ENCODE data around the gene GDA. TPM values are rescaled to one million over a fixed set of nuclear protein-coding genes. Genes with fewer than 3 reads are reported as not detected.

GDA gene
- total RNA-seq, 1 experiment from 2014 or later = 3.6 TPM

DNA sequence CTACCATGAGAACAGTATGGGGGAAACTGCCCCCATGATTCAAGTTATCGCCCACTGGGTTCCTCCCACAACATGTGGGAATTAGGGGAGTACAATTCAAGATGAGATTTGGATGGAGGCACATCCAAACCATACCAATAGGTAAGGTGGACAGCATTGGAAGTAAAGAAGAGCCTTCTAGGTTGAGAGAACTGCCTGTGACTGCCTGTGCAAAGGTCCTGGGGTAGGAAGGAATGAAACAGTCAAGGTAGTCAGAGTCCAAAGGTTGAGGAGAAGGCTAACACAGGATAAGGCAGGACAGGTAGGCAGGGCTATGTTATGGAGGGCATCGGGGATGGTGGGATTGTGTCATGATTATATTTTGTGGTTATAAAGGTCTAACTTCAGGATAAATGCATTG lies 6.1 kb downstream of the GDA start:
- no peaks in the 10 kb centered on the region for H3K79me2 ChIP-seq (ENCODE audit: insufficient read depth, low read length)
- H3K27ac Mint-ChIP-seq = no peak overlapping the region; a peak in 1 of 7 replicates

More for the DNA sequence above, 6.1 kb downstream of the GDA start:
- Histone ChIP-seq H2AK5ac (ENCODE audit: insufficient read length, low read length) (no peak overlapping the region), H4K5ac (ENCODE audit: insufficient read length, low read depth, low read length) (no peak overlapping the region), H2BK20ac (ENCODE audit: low read depth, low read length, poor library complexity, severe bottlenecking) (no peak overlapping the region), H3K4me2 (ENCODE audit: insufficient read depth, insufficient read length, low read length) (no peak overlapping the region), H3K14ac (ENCODE audit: insufficient read depth, low read length) (no peak overlapping the region), H2BK5ac (ENCODE audit: insufficient read length, low read length) (no peak overlapping the region), H3K4ac (ENCODE audit: low read depth, low read length) (no peak overlapping the region), H4K20me1 (ENCODE audit: control insufficient read depth, insufficient read depth, insufficient read length) (no peaks in the 10 kb centered on the region), H3K56ac (ENCODE audit: insufficient read length, low read depth, low read length) (no peak overlapping the region), H3K4me1 (ENCODE audit: insufficient read depth, low read length) (no peaks in the 10 kb centered on the region), H4K91ac (ENCODE audit: insufficient read length, low read depth, low read length) (no peak overlapping the region), H4K8ac (replicated peaks; ENCODE audit: insufficient read length, low read depth, low read length) (no peak overlapping the region), H3K27me3 (ENCODE audit: insufficient read depth, low read length) (peaks cover under 1% of the 10 kb centered on the region; the same call in 1 of the 2 replicates), H3K27ac (ENCODE audit: insufficient read length, low read depth, low read length) (no peak overlapping the region), H3T11ph (ENCODE audit: low read length) (no peak overlapping the region), H2AFZ (ENCODE audit: low read length) (no peak overlapping the region), H3K18ac (ENCODE audit: insufficient read length, low read depth, low read length) (no peak overlapping the region), H3K23me2 (ENCODE audit: insufficient read length, low read depth, low read length, poor library complexity, severe bottlenecking) (no peaks in the 10 kb centered on the region), H3K9me3 (ENCODE audit: control insufficient read depth, low read depth, low read length) (no peaks in the 10 kb centered on the region), H3K79me1 (ENCODE audit: insufficient read depth, low read depth, low read length, poor library complexity, severe bottlenecking) (no peaks in the 10 kb centered on the region), H2BK15ac (ENCODE audit: low read depth, low read length) (no peak overlapping the region), H2BK12ac (ENCODE audit: insufficient read length, low read depth, low read length) (no peak overlapping the region), H2BK120ac (ENCODE audit: low read depth, low read length, poor library complexity, severe bottlenecking) (no peak overlapping the region), H3K23ac (ENCODE audit: insufficient read length, low read depth, low read length) (no peak overlapping the region), H3K9ac (ENCODE audit: extremely low read depth, insufficient read length, low read length) (no peak overlapping the region)
- no CpG with 5 or more reads among the region's 2 CpGs for WGBS (ENCODE audit: extremely low coverage, insufficient read length, low lambda C conversion rate)
- no peaks in the 10 kb centered on the region for H3K4me1 Mint-ChIP-seq
- peaks cover 4% of the 10 kb centered on the region for H3K27me3 Mint-ChIP-seq (ENCODE audit: low read depth)
- H3K9me3 Mint-ChIP-seq = no peaks in the 10 kb centered on the region
- DNase-seq = no peak
- TF ChIP-seq, protein P1, sequence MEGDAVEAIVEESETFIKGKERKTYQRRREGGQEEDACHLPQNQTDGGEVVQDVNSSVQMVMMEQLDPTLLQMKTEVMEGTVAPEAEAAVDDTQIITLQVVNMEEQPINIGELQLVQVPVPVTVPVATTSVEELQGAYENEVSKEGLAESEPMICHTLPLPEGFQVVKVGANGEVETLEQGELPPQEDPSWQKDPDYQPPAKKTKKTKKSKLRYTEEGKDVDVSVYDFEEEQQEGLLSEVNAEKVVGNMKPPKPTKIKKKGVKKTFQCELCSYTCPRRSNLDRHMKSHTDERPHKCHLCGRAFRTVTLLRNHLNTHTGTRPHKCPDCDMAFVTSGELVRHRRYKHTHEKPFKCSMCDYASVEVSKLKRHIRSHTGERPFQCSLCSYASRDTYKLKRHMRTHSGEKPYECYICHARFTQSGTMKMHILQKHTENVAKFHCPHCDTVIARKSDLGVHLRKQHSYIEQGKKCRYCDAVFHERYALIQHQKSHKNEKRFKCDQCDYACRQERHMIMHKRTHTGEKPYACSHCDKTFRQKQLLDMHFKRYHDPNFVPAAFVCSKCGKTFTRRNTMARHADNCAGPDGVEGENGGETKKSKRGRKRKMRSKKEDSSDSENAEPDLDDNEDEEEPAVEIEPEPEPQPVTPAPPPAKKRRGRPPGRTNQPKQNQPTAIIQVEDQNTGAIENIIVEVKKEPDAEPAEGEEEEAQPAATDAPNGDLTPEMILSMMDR (conservative IDR thresholded peaks at IDR 0.05) = no peak
- no peak overlapping the region for H3K4me3 Mint-ChIP-seq
- H3K36me3 Mint-ChIP-seq (ENCODE audit: insufficient read depth in 1 of 3, low read depth in 3 of 3) = peaks cover 0 to 1% (median 0%) of the 10 kb centered on the region in 3 experiments; a peak in 1 of 7 replicates

Data from H9 (cell line).